HCT116 (cell line): ENCODE results near the gene TIMM44.

Source experiments
- CTCF ChIP-seq, 3 experiments: fragments of 200-600 bp in 1 of 3; sonication (generic) in 1 of 3; IDR thresholded peaks in 2 of 3; conservative IDR thresholded peaks in 1 of 3; 2 replicates each; pipeline ENCODE4 v1.5.1; 2012 to 2017; ENCODE audit warnings: low read depth in 2 of 3, low read length in 2 of 3, antibody characterized with exemption in 1 of 3, borderline replicate concordance in 1 of 3, control low read depth in 1 of 3, mild to moderate bottlenecking in 1 of 3, mixed read lengths in 1 of 3, mixed run types in 1 of 3, moderate library complexity in 1 of 3; ENCODE audit not compliant: insufficient read depth in 1 of 3
- EZH2 ChIP-seq: fragments of 200-600 bp; sonication (generic); IDR thresholded peaks from 2 replicates; pipeline ENCODE4 v1.6.1; 2017; ENCODE audit warnings: antibody characterized with exemption, mixed run types
- EZH2phosphoT487 ChIP-seq: fragments of 200-600 bp; IDR thresholded peaks from 2 replicates; pipeline ENCODE4 v1.6.1; 2018; ENCODE audit warnings: antibody characterized with exemption, borderline replicate concordance
- POLR2A ChIP-seq: IDR thresholded peaks from 2 replicates; pipeline ENCODE4 v1.7.0; 2011; ENCODE audit warnings: borderline replicate concordance; ENCODE audit not compliant: insufficient read depth, insufficient read length; ENCODE audit errors: extremely low read depth
- POLR2AphosphoS5 ChIP-seq: IDR thresholded peaks from 2 replicates; pipeline ENCODE4 v1.6.1; 2011; ENCODE audit warnings: mild to moderate bottlenecking, low read depth, low read length, moderate library complexity
- RAD21 ChIP-seq: IDR thresholded peaks from 2 replicates; pipeline ENCODE4 v1.6.1; 2012; ENCODE audit warnings: low read depth, mild to moderate bottlenecking
- YY1 ChIP-seq: IDR thresholded peaks from 2 replicates; pipeline ENCODE4 v1.6.1; 2011; ENCODE audit warnings: low read length, low read depth, moderate library complexity, mild to moderate bottlenecking; ENCODE audit not compliant: insufficient replicate concordance; ENCODE audit errors: extremely low read depth
- ZNF274 ChIP-seq: fragments of 200-500 bp; sonication (Bioruptor generic); IDR thresholded peaks from 2 replicates; pipeline ENCODE4 v1.6.1; 2014; ENCODE audit warnings: mild to moderate bottlenecking, low read depth, low read length, inconsistent platforms
- TF ChIP-seq, protein P1 (sequence below): IDR thresholded peaks from 2 replicates; pipeline ENCODE4 v1.6.1; 2012; ENCODE audit warnings: low read depth

- no peak for TF ChIP-seq POLR2A
- no peak for TF ChIP-seq CTCF (IDR thresholded peaks at IDR 0.05 in 2 of 3, conservative IDR thresholded peaks at IDR 0.05 in 1 of 3; ENCODE audit: borderline replicate concordance in 1 of 3, insufficient read depth in 1 of 3, low read depth in 2 of 3, low read length in 2 of 3)
- TF ChIP-seq, protein P1, sequence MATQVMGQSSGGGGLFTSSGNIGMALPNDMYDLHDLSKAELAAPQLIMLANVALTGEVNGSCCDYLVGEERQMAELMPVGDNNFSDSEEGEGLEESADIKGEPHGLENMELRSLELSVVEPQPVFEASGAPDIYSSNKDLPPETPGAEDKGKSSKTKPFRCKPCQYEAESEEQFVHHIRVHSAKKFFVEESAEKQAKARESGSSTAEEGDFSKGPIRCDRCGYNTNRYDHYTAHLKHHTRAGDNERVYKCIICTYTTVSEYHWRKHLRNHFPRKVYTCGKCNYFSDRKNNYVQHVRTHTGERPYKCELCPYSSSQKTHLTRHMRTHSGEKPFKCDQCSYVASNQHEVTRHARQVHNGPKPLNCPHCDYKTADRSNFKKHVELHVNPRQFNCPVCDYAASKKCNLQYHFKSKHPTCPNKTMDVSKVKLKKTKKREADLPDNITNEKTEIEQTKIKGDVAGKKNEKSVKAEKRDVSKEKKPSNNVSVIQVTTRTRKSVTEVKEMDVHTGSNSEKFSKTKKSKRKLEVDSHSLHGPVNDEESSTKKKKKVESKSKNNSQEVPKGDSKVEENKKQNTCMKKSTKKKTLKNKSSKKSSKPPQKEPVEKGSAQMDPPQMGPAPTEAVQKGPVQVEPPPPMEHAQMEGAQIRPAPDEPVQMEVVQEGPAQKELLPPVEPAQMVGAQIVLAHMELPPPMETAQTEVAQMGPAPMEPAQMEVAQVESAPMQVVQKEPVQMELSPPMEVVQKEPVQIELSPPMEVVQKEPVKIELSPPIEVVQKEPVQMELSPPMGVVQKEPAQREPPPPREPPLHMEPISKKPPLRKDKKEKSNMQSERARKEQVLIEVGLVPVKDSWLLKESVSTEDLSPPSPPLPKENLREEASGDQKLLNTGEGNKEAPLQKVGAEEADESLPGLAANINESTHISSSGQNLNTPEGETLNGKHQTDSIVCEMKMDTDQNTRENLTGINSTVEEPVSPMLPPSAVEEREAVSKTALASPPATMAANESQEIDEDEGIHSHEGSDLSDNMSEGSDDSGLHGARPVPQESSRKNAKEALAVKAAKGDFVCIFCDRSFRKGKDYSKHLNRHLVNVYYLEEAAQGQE, result no peak
- no peak for TF ChIP-seq ZNF274
- TF ChIP-seq YY1, result no peak
- no peak for TF ChIP-seq POLR2AphosphoS5
- TF ChIP-seq EZH2phosphoT487, result no peak
- no peak for TF ChIP-seq RAD21
- TF ChIP-seq EZH2, result no peak
Observed at GRCh38 chr19:7941895-7942596, 1.4 kb downstream of the TIMM44 start.
